ENCODE data around the gene GRB2. TPM values are rescaled to one million over a fixed set of nuclear protein-coding genes. Genes with fewer than 3 reads are reported as not detected.
"Not testable (repeated sequence)": the region's sequence is repeated elsewhere in the genome, so short reads cannot be mapped to it uniquely, and the experiment has no call there.

The GRB2 gene
- polyA plus RNA-seq, 1 donor, result 100 TPM

- DNase-seq, result no peak
These were observed 52.3 kb downstream of the GRB2 start for GRCh38 chr17:75353176-75353575.

DNA sequence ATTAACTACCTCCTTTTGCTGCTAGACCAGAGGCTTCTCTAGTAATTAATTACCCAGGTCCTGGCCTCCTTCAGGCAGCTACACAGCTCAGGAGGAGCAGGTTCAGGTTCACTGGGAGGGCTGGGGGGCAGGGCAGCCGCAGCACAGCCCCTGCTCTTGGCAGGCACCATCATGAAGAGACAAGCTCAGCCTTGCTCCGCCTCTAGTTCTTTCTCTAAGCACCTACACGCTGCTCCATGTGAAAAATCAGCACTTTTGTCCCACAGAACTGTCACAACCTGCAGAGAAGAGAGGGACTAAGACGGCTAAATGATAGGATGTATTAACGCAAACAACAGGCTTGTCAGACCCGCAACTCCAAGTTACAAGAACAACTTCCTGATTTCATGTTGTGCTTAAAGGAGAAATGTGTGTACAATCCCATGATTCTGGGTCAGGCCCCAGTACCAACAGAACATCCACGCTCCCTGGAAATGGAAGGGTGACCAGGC, 53.4 kb downstream of the GRB2 start:
- DNase-seq, result peak; percentile 75

- no peak for DNase-seq
These were observed 54.8 kb downstream of the GRB2 start for GRCh38 chr17:75350706-75351105.

DNA sequence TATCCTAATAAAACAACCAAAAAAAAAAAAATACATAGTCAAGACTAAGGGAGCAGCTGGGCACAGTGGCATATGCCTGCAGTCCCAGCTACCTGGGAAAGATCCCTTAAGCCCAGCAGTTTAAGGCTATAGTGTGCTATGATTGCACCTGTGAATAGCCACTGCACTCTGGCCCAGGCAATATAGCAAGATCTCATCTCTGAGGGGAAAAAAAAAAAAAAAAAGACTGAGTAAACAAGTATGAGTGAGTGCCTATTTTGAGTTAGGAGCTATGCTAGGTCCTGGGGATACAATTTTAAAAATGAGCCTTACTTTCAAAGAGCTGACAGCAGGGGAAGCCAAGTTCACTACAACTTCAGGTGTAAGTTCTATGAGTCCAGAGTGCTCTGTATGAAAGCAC, 55.4 kb downstream of the GRB2 start:
- DNase-seq, result no peak

DNA sequence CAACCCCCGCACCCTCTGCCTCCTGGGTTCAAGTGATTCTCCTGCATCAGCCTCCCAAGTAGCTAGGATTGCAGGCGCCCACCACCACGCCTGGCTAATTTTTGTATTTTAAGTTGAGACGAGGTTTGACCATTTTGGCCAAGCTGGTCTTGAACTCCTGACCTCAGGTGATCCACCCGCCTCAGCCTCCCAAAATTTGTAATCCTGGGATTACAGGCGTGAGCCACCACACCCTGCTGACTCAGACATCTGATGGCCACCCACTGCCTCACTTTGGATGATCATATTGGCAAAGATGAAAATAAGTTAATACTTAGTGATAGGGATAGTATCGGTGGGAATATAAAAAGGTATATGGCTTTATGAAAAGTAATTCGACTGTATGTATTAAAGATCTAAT, 55.9 kb downstream of the GRB2 start:
- no peak for DNase-seq

GRCh38 chr17:75348386-75349012, 57.0 kb downstream of the GRB2 start:
- no peak for DNase-seq

- no peak for DNase-seq
These were observed 58.6 kb downstream of the GRB2 start for GRCh38 chr17:75346906-75347305.

GRCh38 chr17:75346368-75346767, 59.1 kb downstream of the GRB2 start:
- not testable (repeated sequence) for DNase-seq

- no peak for DNase-seq
These were observed 59.8 kb downstream of the GRB2 start for GRCh38 chr17:75345514-75346167.

DNA sequence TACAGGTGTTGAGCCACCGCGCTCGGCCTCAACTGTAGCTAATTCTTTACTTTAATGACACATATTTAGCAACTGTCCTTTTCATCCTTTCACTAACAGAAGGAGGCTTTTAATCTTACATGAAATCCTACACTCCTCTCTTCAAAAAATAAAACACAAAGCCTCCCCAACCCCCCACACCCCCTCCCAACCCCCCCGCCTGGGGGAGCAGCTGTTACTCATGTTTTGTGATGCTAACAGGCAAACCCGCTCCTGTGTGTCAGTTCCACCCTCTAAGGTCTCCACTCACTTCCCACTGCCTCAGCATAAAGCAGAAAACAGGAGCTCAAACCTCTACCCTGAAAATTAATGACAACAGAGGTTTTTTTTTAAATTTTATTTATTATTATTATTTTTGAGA, 60.8 kb downstream of the GRB2 start:
- no peak for DNase-seq

DNA sequence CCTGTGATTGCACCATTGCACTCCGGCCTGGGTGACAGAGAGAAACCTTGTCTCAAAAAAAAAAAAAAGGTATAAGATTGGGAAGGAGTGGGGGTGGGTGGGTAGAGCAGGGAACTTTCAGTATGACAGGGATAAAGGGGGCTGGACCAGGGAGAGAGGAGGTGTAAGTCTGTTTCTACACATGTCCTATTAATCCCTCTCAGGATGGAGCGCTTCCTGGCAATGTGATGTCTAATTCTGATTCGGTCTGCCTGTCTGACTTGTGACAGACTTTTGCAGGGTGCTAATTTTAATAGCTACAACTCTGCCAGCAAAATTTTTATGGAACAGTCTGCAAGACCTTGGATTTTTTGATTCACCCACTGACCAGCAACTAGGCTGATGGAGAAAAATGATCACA, 62.5 kb downstream of the GRB2 start:
- DNase-seq, result no peak

GRCh38 chr17:75341784-75342486, 63.5 kb downstream of the GRB2 start:
- no peak for DNase-seq

GRCh38 chr17:75340631-75341030, 64.8 kb downstream of the GRB2 start:
- DNase-seq, result no peak

- DNase-seq, result no peak
These were observed 65.5 kb downstream of the GRB2 start for GRCh38 chr17:75339971-75340370.

GRCh38 chr17:75338335-75338734, 67.1 kb downstream of the GRB2 start:
- no peak for DNase-seq

- DNase-seq, result no peak
These were observed 70.2 kb downstream of the GRB2 start for GRCh38 chr17:75335315-75335714.

DNA sequence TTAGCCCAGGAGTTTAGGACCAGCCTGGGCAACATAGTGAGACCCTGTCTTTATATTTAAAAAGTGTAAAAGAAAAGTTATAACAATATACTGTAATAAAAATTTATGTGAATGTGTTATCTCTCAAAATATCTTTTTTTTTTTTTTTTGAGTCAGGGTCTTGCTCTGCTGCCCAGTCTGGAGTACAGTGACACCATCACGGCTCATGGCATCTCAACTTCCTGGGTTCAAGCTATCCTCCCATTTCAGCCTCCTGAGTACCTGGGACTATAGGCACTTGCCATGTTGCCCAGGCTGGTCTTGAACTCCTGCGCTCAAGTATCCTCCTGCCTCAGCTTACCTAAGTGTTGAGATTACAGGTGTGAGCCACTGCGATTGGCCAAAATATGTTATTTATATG, 70.8 kb downstream of the GRB2 start:
- no peak for DNase-seq

DNA sequence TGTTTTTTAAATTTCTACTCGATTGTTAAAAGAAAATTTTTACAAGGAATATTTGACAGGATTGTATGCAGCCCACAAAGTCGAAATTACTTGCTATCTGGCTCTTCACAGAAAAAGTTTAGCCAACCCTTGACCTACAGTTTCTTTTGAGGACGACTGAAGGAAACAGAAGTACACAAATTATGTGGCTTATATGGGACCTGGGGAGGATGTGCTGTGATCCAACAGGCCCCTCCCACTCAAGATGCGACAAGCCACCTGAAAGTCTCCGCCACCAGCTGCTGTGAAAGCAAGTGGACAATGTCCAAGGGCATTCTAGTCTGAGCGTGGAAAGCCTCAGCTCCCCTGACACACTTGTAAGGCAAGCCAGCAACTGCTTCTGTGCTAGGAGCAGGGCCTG, 73.8 kb downstream of the GRB2 start:
- DNase-seq, result no peak

- DNase-seq, result no peak
These were observed 77.7 kb downstream of the GRB2 start for GRCh38 chr17:75327757-75328156.

DNA sequence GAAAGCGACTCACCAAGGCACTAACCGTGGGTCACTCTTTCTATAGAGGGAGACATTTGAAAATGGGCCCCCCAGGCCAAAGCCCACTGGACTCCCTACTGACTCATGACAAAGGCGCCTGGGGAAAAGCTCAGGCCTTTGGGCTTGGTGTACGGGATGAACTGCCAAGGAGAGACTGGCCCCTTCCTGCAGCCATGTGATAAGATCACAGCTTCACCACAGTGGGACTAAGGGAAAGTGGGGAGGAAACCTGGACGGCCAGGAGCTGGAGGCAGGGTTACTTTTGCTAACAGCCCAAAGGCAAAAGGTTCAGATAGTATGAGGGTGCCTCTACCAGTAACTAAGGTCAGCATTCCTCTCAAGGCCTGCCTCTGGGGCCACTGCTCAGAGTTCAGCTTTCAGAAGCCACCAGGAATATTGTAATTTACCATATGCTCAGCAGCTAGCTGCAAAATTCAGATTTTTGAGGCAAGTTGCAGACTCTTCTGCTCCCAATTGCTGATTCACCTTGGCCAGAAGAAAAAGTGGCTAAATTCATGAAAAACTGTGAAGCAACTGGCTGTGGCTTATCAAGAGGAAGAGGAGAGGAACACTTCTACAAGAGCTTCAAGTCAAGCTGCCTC, 79.1 kb downstream of the GRB2 start:
- no peak for DNase-seq

GRCh38 chr17:75325827-75326225, 79.7 kb downstream of the GRB2 start:
- DNase-seq, result no peak

DNA sequence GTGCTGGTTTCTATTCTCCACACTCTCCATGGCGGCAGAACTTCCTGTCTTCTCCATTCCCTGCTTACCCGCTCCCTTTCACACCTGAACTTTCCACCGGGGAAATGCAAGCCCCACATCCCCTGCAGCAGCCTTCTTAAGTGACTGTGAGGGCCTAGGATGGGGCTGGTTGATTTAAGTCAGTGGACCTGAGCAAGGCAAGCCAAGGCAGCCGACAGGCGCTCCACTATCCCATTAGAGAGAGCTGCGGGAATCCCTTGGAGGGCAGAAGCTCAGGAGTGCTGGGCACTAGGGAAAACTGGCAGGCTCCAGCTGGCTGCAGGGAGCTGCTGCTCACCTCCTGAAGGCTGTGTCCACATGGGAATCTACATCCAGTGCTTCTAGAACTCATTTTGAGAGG, 80.1 kb downstream of the GRB2 start:
- no peak for DNase-seq

- DNase-seq, result no peak
These were observed 84.0 kb downstream of the GRB2 start for GRCh38 chr17:75321506-75321905.

Data from left kidney (tissue), 2 donors.